OCI-LY7 (cell line): ENCODE data around the gene ANO3.

Source experiments
- EZH2phosphoT487 ChIP-seq: fragments of 200-600 bp; sonication (generic); IDR thresholded peaks from 2 replicates; pipeline ENCODE4 v1.6.1; 2018; ENCODE audit warnings: low read depth, borderline replicate concordance, mild to moderate bottlenecking, mixed run types, antibody characterized with exemption, low read length, moderate library complexity, mixed read lengths
- TF ChIP-seq, protein P1 (sequence below): fragments of 200-600 bp; sonication (generic); conservative IDR thresholded peaks from 2 replicates; pipeline ENCODE4 v1.5.1; 2014; ENCODE audit warnings: mild to moderate bottlenecking, antibody characterized with exemption, low read length, moderate library complexity, mixed read lengths

DNA sequence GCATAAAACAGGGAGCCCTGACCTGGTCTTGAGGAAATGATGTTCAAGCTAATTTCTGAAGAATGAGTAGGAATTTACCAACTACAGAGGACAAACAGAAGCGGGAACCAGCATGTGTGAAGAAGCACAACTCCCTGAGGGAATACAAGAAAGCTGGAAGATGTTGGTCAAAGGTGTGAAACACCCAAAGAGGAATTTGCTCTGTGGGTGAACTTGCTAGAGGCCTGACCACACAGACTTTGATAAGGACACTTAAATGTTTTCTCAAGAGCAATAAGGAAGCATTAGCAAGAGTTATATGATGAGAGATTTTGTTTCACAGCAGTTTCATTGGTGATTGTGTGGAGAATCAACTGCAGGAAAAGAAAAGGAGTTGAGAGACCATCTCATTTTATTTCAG is 372.3 kb downstream of the ANO3 start:
- TF ChIP-seq, protein P1, sequence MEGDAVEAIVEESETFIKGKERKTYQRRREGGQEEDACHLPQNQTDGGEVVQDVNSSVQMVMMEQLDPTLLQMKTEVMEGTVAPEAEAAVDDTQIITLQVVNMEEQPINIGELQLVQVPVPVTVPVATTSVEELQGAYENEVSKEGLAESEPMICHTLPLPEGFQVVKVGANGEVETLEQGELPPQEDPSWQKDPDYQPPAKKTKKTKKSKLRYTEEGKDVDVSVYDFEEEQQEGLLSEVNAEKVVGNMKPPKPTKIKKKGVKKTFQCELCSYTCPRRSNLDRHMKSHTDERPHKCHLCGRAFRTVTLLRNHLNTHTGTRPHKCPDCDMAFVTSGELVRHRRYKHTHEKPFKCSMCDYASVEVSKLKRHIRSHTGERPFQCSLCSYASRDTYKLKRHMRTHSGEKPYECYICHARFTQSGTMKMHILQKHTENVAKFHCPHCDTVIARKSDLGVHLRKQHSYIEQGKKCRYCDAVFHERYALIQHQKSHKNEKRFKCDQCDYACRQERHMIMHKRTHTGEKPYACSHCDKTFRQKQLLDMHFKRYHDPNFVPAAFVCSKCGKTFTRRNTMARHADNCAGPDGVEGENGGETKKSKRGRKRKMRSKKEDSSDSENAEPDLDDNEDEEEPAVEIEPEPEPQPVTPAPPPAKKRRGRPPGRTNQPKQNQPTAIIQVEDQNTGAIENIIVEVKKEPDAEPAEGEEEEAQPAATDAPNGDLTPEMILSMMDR, result no peak
- no peak for TF ChIP-seq EZH2phosphoT487
